ENCODE data around the gene CGA. TPM values are rescaled to one million over a fixed set of nuclear protein-coding genes. Genes with fewer than 3 reads are reported as not detected.
A peak's percentile ranks its signal among the peaks of the same experiment; 100 is the strongest.

Gene CGA
- total RNA-seq, 1 donor: not detected

DNA sequence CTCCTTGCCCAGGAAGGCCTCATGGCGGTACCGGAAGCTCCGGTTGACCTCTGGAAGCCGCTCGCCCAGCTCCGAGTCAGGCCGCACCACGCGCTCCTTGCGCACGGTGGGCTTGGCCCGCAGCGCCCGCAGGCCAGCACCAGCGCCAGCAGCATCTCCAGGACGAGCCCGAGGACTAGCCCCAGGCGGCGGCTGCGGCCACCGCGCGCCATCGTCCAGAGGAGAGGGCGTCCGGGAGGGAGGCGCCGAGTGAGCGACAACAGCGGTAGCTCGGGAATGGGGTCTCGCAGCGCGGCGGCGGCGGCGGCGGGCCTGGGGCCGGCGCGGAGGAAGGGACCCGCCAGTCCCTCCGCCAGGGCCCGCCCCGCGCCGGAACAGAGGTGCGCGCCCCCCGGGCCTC lies 27.6 kb upstream of the CGA start:
- TF ChIP-seq CTCF (IDR thresholded peaks at IDR 0.05; ENCODE audit: insufficient read depth, low read length): no peak
- H3K4me3 ChIP-seq (ENCODE audit: low read depth, low read length): no peak overlapping the region
- DNase-seq (ENCODE audit: low read depth): no peak

DNA sequence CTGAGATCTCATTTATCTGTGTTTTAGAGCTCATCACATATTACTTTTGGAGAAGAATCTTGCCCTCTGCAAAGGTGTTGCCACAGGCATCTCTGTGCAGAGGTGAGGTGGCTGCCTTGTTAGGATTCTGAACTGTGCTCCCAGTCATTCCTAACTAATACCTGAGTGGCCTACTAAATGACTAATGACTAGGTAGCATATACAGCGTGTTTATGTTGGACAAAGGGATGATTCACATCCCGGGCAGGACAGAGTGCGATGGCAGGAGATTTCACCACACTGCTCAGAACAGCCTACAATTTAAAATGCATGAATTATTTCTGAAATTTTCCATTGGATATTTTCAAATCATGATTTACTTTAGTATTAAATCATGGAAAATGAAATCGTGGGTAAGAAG lies 23.1 kb upstream of the CGA start:
- no peak for TF ChIP-seq CTCF (IDR thresholded peaks at IDR 0.05; ENCODE audit: insufficient read depth, low read length)
- no peak overlapping the region for H3K4me3 ChIP-seq (ENCODE audit: low read depth, low read length)

GRCh38 chr6:87116922-87117321 lies 22.0 kb upstream of the CGA start:
- TF ChIP-seq CTCF (IDR thresholded peaks at IDR 0.05; ENCODE audit: insufficient read depth, low read length): no peak
- no peak for DNase-seq (ENCODE audit: low read depth)
- no peak overlapping the region for H3K4me3 ChIP-seq (ENCODE audit: low read depth, low read length)

More for the DNA sequence above, 23.1 kb upstream of the CGA start:
- DNase-seq (ENCODE audit: low read depth): no peak

GRCh38 chr6:87115402-87116135 lies 20.7 kb upstream of the CGA start:
- no peak for TF ChIP-seq CTCF (IDR thresholded peaks at IDR 0.05; ENCODE audit: insufficient read depth, low read length)
- H3K4me3 ChIP-seq (ENCODE audit: low read depth, low read length): no peak overlapping the region
- no peak for DNase-seq (ENCODE audit: low read depth)

- H3K4me3 ChIP-seq (ENCODE audit: low read depth, low read length): no peak overlapping the region
- DNase-seq (ENCODE audit: low read depth): no peak
- TF ChIP-seq CTCF (IDR thresholded peaks at IDR 0.05; ENCODE audit: insufficient read depth, low read length): no peak
Measured at GRCh38 chr6:87110636-87111035, 15.7 kb upstream of the CGA start.

DNA sequence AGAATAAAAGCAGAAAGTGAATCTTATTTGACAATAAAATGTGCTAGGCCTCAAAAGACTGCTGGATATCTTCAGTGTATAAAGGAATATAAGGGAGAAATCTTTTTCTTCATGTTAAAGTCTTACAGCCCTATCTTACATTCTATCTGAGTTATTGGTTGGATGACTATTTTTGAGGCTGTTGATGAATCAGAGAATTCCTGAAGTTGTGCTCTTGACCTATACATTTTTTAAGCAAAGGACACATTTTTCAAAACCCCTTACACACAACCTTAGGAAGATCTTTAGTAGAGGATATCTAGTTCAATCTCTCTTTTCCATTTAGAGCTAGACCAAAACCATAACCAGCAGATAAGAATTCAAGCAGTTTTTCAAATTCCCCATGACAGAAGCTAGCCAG lies 10.9 kb upstream of the CGA start:
- no peak overlapping the region for H3K4me3 ChIP-seq (ENCODE audit: low read depth, low read length)
- peak; percentile 4 for DNase-seq (ENCODE audit: low read depth)
- TF ChIP-seq CTCF (IDR thresholded peaks at IDR 0.05; ENCODE audit: insufficient read depth, low read length): no peak

DNA sequence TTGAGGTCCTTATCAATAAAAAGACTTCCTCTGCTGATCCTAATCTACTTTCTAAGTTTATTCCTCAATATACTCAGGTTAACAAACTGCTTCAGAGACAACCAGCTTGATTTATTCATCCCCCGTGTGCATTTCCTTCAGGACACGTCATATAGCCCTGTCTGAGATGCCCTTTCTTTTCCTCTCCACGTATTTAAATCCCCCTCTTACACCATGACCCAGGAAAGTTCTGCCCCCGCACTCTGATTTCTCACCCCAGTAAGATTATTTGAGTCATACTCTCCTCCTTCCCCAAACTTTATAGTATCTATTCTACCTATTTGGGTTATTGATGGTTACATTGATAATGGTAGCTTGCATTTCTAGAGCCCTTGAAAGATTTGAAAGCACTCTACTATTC lies 9.8 kb upstream of the CGA start:
- TF ChIP-seq CTCF (IDR thresholded peaks at IDR 0.05; ENCODE audit: insufficient read depth, low read length): no peak
- DNase-seq (ENCODE audit: low read depth): no peak
- no peak overlapping the region for H3K4me3 ChIP-seq (ENCODE audit: low read depth, low read length)

Data from fibroblast of the aortic adventitia (primary cell).